T-cell (primary cell): ENCODE measurements around the gene GALT. TPM values are rescaled to one million over a fixed set of nuclear protein-coding genes. Genes with fewer than 3 reads are reported as not detected.

Source experiments
- ATAC-seq, 4 experiments: fragments of 200-7000 bp in 3 of 4; fragments of 150-1000 bp in 1 of 4; cut with Tn5 transposase; replicated peaks in 1 of 4; 1 replicate in 3 of 4; 2 replicates in 1 of 4; pipeline ENCODE4 v1.10.0; 2021; ENCODE audit warnings: moderate library complexity in 3 of 4, mild to moderate bottlenecking in 2 of 4, moderate number of reproducible peaks in 1 of 4
- CTCF ChIA-PET, 2 donors: fragments of 300-600 bp; sonication (Branson Sonifier 250); formaldehyde crosslinking; loops; one replicate each; lab custom pipeline; 2022; ENCODE audit warnings: antibody characterized with exemption in 2 of 2; lab: Charles Lee
- POLR2A ChIA-PET, 2 donors: fragments of 300-600 bp; sonication (Branson Sonifier 250); formaldehyde crosslinking; loops; one replicate each; lab custom pipeline; 2022; ENCODE audit warnings: antibody characterized with exemption in 2 of 2; lab: Charles Lee
- DNase-seq, 35 experiments: peaks; one replicate each; pipeline versions ENCODE4 v3.0.0 to v3.0.0-alpha.2; 2013 to 2023
- H3K27ac ChIP-seq: one replicate; pipeline ENCODE4 v1.5.1; 2013; ENCODE audit warnings: low read length
- H3K27me3 ChIP-seq, 2 experiments: replicated peaks in 1 of 2; 1 replicate in 1 of 2; 2 replicates in 1 of 2; pipeline versions ENCODE4 v1.6.1 to v1.7.0; 2013; ENCODE audit warnings: low read length in 1 of 2, mixed read lengths in 1 of 2; ENCODE audit not compliant: control insufficient read depth in 2 of 2, insufficient read depth in 2 of 2; ENCODE audit errors: extremely low read depth in 1 of 2
- H3K36me3 ChIP-seq, 2 donors: 1 replicate in 1 of 2; 2 replicates in 1 of 2; pipeline versions ENCODE4 v1.6.1 to v1.7.0; 2013; ENCODE audit warnings: low read length in 1 of 2; ENCODE audit not compliant: control insufficient read depth in 2 of 2, insufficient read depth in 1 of 2; ENCODE audit errors: extremely low read depth in 1 of 2
- H3K4me1 ChIP-seq, 2 experiments: 1 replicate in 1 of 2; 2 replicates in 1 of 2; pipeline versions ENCODE4 v1.6.1 to v1.7.0; 2013; ENCODE audit warnings: low read length in 2 of 2, mixed read lengths in 1 of 2; ENCODE audit not compliant: insufficient read depth in 2 of 2, control insufficient read depth in 1 of 2; ENCODE audit errors: extremely low read depth in 1 of 2
- H3K4me3 ChIP-seq, 2 donors: 1 replicate in 1 of 2; 2 replicates in 1 of 2; pipeline versions ENCODE4 v1.5.1 to v1.7.0; 2013; ENCODE audit warnings: mild to moderate bottlenecking in 2 of 2, low read length in 1 of 2, moderate library complexity in 1 of 2; ENCODE audit not compliant: control insufficient read depth in 1 of 2; ENCODE audit errors: extremely low read depth in 1 of 2
- H3K9me3 ChIP-seq: 2 replicates; pipeline ENCODE4 v1.7.0; 2013
- H3K27ac Mint-ChIP-seq, 2 donors: one replicate each; pipeline ENCODE4 v1.8.0; 2020 to 2021; ENCODE audit warnings: mild to moderate bottlenecking in 2 of 2, mixed read lengths in 2 of 2
- H3K27me3 Mint-ChIP-seq, 2 donors: one replicate each; pipeline ENCODE4 v1.8.0; 2021 to 2022; ENCODE audit warnings: mixed read lengths in 2 of 2
- H3K36me3 Mint-ChIP-seq: one replicate; pipeline ENCODE4 v1.8.0; 2021; ENCODE audit warnings: mixed read lengths
- H3K4me1 Mint-ChIP-seq, 3 donors: one replicate each; pipeline ENCODE4 v1.8.0; 2020 to 2022; ENCODE audit warnings: mixed read lengths in 3 of 3, mild to moderate bottlenecking in 1 of 3
- H3K4me3 Mint-ChIP-seq, 3 donors: one replicate each; pipeline ENCODE4 v1.8.0; 2020 to 2022; ENCODE audit warnings: mild to moderate bottlenecking in 3 of 3, mixed read lengths in 3 of 3, moderate library complexity in 3 of 3
- H3K9me3 Mint-ChIP-seq, 3 donors: one replicate each; pipeline ENCODE4 v1.8.0; 2020 to 2022; ENCODE audit warnings: mixed read lengths in 3 of 3
- WGBS: methylation state at CpG from one replicate; pipeline ENCODE4 v1.1.5; 2013; ENCODE audit warnings: missing lambda C conversion rate; ENCODE audit not compliant: insufficient coverage; 5-methylcytosine and 5-hydroxymethylcytosine counted together
- total RNA-seq, 35 experiments: library from RNA in 6 of 35; stranded (reverse) in 6 of 35; fragments of 120-200 nt in 1 of 35; gene quantifications; one replicate each; pipeline versions ENCODE4 v1.2.1 to v1.2.4 and lab custom pipeline; 2013 to 2026

GALT gene
- total RNA-seq, 5 donors from 2014 or later (not counting 1 experiment from before 2014, with no cell fraction given), result 177 to 255 (median 215) TPM

- no peaks in the 10 kb centered on the region for H3K36me3 Mint-ChIP-seq
- no peaks in the 10 kb centered on the region for H3K9me3 Mint-ChIP-seq
- 30% methylated on average over 3 of the region's 5 CpGs for WGBS
- peaks cover 19 to 59% of the 10 kb centered on the region in 2 experiments for H3K27me3 ChIP-seq
- ATAC-seq, result no peak
- H3K9me3 ChIP-seq, result no peaks in the 10 kb centered on the region
- no peak overlapping the region for H3K27ac Mint-ChIP-seq
- no peak overlapping the region for H3K27ac ChIP-seq
- no peak for DNase-seq
- peaks cover 43 to 49% of the 10 kb centered on the region in 2 donors for H3K27me3 Mint-ChIP-seq
- H3K36me3 ChIP-seq, result no peaks in the 10 kb centered on the region
- H3K4me1 Mint-ChIP-seq, result peaks cover 19 to 27% (median 25%) of the 10 kb centered on the region in 3 donors
- H3K4me3 ChIP-seq, result peak overlapping the region in 1 of 2 donors; percentile 64
- ChIA-PET CTCF (interaction anchor here (0.6 to 1.5 kb wide), 2 partner anchors 9 to 174 kb away, joined by 4 to 6 read pairs; partner anchors contain the start of gene DCTN3 (in 1 of the 2)), POLR2A (no interaction called here)
- peak overlapping the region; percentile 71 to 84 (median 83) for H3K4me3 Mint-ChIP-seq
- peaks cover 4 to 31% of the 10 kb centered on the region in 2 experiments for H3K4me1 ChIP-seq
Measured at GRCh38 chr9:34629491-34629808, 17.0 kb upstream of the GALT start.

GRCh38 chr9:34630402-34631154, 15.9 kb upstream of the GALT start:
- Histone ChIP-seq H3K36me3 (peaks cover 3 to 9% of the 10 kb centered on the region in 2 donors), H3K27me3 (peaks cover 17 to 48% of the 10 kb centered on the region in 2 experiments), H3K4me3 (no peak overlapping the region), H3K4me1 (peaks cover 6 to 31% of the 10 kb centered on the region in 2 experiments), H3K27ac (no peak overlapping the region), H3K9me3 (no peaks in the 10 kb centered on the region)
- no peak for ATAC-seq
- no peaks in the 10 kb centered on the region for H3K9me3 Mint-ChIP-seq
- ChIA-PET CTCF (interaction anchor here in 1 of 2 donors (0.6 to 1.5 kb wide), 2 partner anchors 10 to 704 kb away, joined by 3 to 4 read pairs; partner anchors contain the start of gene DCTN3), POLR2A (no interaction called here)
- peak overlapping the region in 1 of 2 donors; percentile 33 for H3K27ac Mint-ChIP-seq
- H3K4me1 Mint-ChIP-seq, result peaks cover 22 to 37% (median 27%) of the 10 kb centered on the region in 3 donors
- peaks cover 8% of the 10 kb centered on the region for H3K36me3 Mint-ChIP-seq
- peak overlapping the region; percentile 56 to 84 (median 71) for H3K4me3 Mint-ChIP-seq
- whole genome bisulfite sequencing, result 58% methylated on average over 4 of the region's 5 CpGs
- DNase-seq, result no peak
- H3K27me3 Mint-ChIP-seq, result peaks cover 43 to 45% of the 10 kb centered on the region in 2 donors

- Histone ChIP-seq H3K27me3 (peaks cover 10 to 25% of the 10 kb centered on the region in 2 experiments), H3K9me3 (no peaks in the 10 kb centered on the region), H3K4me3 (no peak overlapping the region), H3K36me3 (peaks cover 3 to 9% of the 10 kb centered on the region in 2 donors), H3K27ac (no peak overlapping the region), H3K4me1 (peaks cover 14 to 46% of the 10 kb centered on the region in 2 experiments)
- CTCF ChIA-PET, result interaction anchor here (0.6 to 4.4 kb wide), 18 partner anchors 8 to 302 kb away, joined by 3 to 31 read pairs (median 6); partner anchors contain the start of genes DCTN3 (in 2 of the 2), GALT (in 2 of the 2), RPP25L (in 2 of the 2) and IL11RA (in 1 of the 2)
- no peak overlapping the region for H3K4me3 Mint-ChIP-seq
- H3K36me3 Mint-ChIP-seq, result peaks cover 8% of the 10 kb centered on the region
- no peak overlapping the region for H3K27ac Mint-ChIP-seq
- ATAC-seq (no peak), DNase-seq (no peak)
- 87% methylated on average over 3 of the region's 5 CpGs for WGBS
- H3K9me3 Mint-ChIP-seq, result no peaks in the 10 kb centered on the region
- POLR2A ChIA-PET, result interaction anchor here in 1 of 2 donors (1.7 kb wide), 1 partner anchor 13 kb away, joined by 6 read pairs; the partner anchor contains the start of gene DCTN3
- peaks cover 21 to 22% of the 10 kb centered on the region in 2 donors for H3K27me3 Mint-ChIP-seq
- peaks cover 33 to 46% (median 37%) of the 10 kb centered on the region in 3 donors for H3K4me1 Mint-ChIP-seq
Measured at GRCh38 chr9:34633166-34633565, 13.3 kb upstream of the GALT start.

- WGBS, result 30% methylated on average over 2 of the region's 3 CpGs
- peaks cover 13 to 46% of the 10 kb centered on the region in 2 experiments for H3K4me1 ChIP-seq
- peaks cover 8% of the 10 kb centered on the region for H3K36me3 Mint-ChIP-seq
- peaks cover 3 to 9% of the 10 kb centered on the region in 2 donors for H3K36me3 ChIP-seq
- H3K4me3 Mint-ChIP-seq, result peak overlapping the region in 1 of 3 donors; percentile 4
- no peak overlapping the region for H3K27ac Mint-ChIP-seq
- H3K27ac ChIP-seq, result no peak overlapping the region
- H3K9me3 ChIP-seq, result no peaks in the 10 kb centered on the region
- ChIA-PET CTCF (interaction anchor here (0.6 to 4.4 kb wide), 23 partner anchors 9 to 436 kb away, joined by 3 to 31 read pairs (median 7); partner anchors contain the start of genes DCTN3 (in 2 of the 2), GALT (in 2 of the 2), RPP25L (in 2 of the 2) and IL11RA (in 1 of the 2)), POLR2A (interaction anchor here (0.6 to 1.7 kb wide), 2 partner anchors 14 to 260 kb away, joined by 3 to 6 read pairs; partner anchors contain the start of gene DCTN3 (in 1 of the 2))
- peaks cover 16% of the 10 kb centered on the region in 2 donors for H3K27me3 Mint-ChIP-seq
- DNase-seq (peak; percentile 38 to 85 (median 68)), ATAC-seq (peak in 3 of 4 experiments; percentile 11 to 28 (median 20))
- H3K27me3 ChIP-seq, result peaks cover 7 to 19% of the 10 kb centered on the region in 2 experiments
- H3K9me3 Mint-ChIP-seq, result no peaks in the 10 kb centered on the region
- peaks cover 34 to 49% (median 39%) of the 10 kb centered on the region in 3 donors for H3K4me1 Mint-ChIP-seq
- H3K4me3 ChIP-seq, result no peak overlapping the region
Measured at GRCh38 chr9:34633851-34634550, 12.5 kb upstream of the GALT start.

- WGBS, result no CpG with 5 or more reads among the region's 3 CpGs
- peaks cover 3 to 9% of the 10 kb centered on the region in 2 donors for H3K36me3 ChIP-seq
- Mint-ChIP-seq H3K36me3 (peaks cover 8% of the 10 kb centered on the region), H3K27me3 (peaks cover 9% of the 10 kb centered on the region in 2 donors), H3K4me3 (peak overlapping the region in 1 of 3 donors; percentile 31), H3K27ac (no peak overlapping the region), H3K4me1 (peaks cover 29 to 45% (median 32%) of the 10 kb centered on the region in 3 donors), H3K9me3 (no peaks in the 10 kb centered on the region)
- DNase-seq (no peak), ATAC-seq (no peak)
- H3K4me3 ChIP-seq, result no peak overlapping the region
- ChIA-PET POLR2A (interaction anchor here (0.6 to 1.7 kb wide), 2 partner anchors 14 to 260 kb away, joined by 3 to 6 read pairs; partner anchors contain the start of gene DCTN3 (in 1 of the 2)), CTCF (interaction anchor here (0.6 to 4.4 kb wide), 25 partner anchors 8 to 261 kb away, joined by 3 to 31 read pairs (median 5); partner anchors contain the start of genes DCTN3 (in 2 of the 2), GALT (in 2 of the 2), RPP25L (in 2 of the 2) and IL11RA (in 1 of the 2))
- H3K27ac ChIP-seq, result no peak overlapping the region
- no peaks in the 10 kb centered on the region for H3K9me3 ChIP-seq
- peaks cover 13 to 40% of the 10 kb centered on the region in 2 experiments for H3K4me1 ChIP-seq
- H3K27me3 ChIP-seq, result peaks cover 3 to 12% of the 10 kb centered on the region in 2 experiments
Measured at GRCh38 chr9:34634551-34635248, 11.8 kb upstream of the GALT start.
